ENCODE measurements around the gene ZNF783. TPM values are rescaled to one million over a fixed set of nuclear protein-coding genes. Genes with fewer than 3 reads are reported as not detected.
A peak's percentile ranks its signal among the peaks of the same experiment; 100 is the strongest.

Gene ZNF783
- total and polyA plus RNA-seq, 2 of the 8 experiments (the other 6 are each of a cell fraction or from before 2014, with no cell fraction given): 7.3 to 8.2 TPM

GRCh38 chr7:149317986-149318672 lies 56.1 kb downstream of the ZNF783 start:
- Histone ChIP-seq H3K27ac (ENCODE audit: low read depth, low read length) (no peak overlapping the region), H4K91ac (replicated peaks; ENCODE audit: insufficient read length, low read length) (no peak overlapping the region), H3K4me1 (replicated peaks in 1 of 4; ENCODE audit: control insufficient read depth in 3 of 4, insufficient read depth in 4 of 4, low read length in 3 of 4) (peaks cover 0 to 9% (median 3%) of the 10 kb centered on the region in 4 experiments; a peak in 4 of 7 replicates), H2BK5ac (ENCODE audit: low read depth, low read length) (peak overlapping the region; percentile 35; the same call in 1 of the 2 replicates), H3K4me2 (ENCODE audit: insufficient read depth in 1 of 2, low read depth in 2 of 2, low read length in 2 of 2) (no peak overlapping the region), H2BK20ac (ENCODE audit: low read length) (peak overlapping the region; percentile 96; the same call in 1 of the 2 replicates), H3K56ac (replicated peaks; ENCODE audit: insufficient read length, low read depth, low read length) (no peak overlapping the region), H4K8ac (ENCODE audit: extremely low read depth, insufficient read depth, low read length) (no peak overlapping the region), H3K79me2 (ENCODE audit: control insufficient read depth in 1 of 2, insufficient read depth in 2 of 2, low read length in 2 of 2) (no peaks in the 10 kb centered on the region), H2AK5ac (ENCODE audit: low read depth, low read length) (no peak overlapping the region), H2BK120ac (replicated peaks; ENCODE audit: low read depth, low read length) (no peak overlapping the region), H3K9me3 (ENCODE audit: insufficient read depth in 2 of 2, low read depth in 1 of 2, low read length in 1 of 2) (no peaks in the 10 kb centered on the region), H3K14ac (ENCODE audit: insufficient read length) (no peak overlapping the region), H4K5ac (ENCODE audit: insufficient read length, low read depth, low read length) (no peak overlapping the region), H2AFZ (ENCODE audit: low read length) (0 out of 2 replicates have a peak overlapping the region, but pooled peaks have one; percentile 38), H3K23me2 (ENCODE audit: low read depth, low read length) (peaks cover 3% of the 10 kb centered on the region; the same call in 1 of the 2 replicates), H2BK12ac (ENCODE audit: low read depth, low read length) (no peak overlapping the region), H3K79me1 (ENCODE audit: low read depth, low read length) (no peaks in the 10 kb centered on the region), H2BK15ac (ENCODE audit: low read length) (0 out of 2 replicates have a peak overlapping the region, but pooled peaks have one; percentile 21), H3K36me3 (ENCODE audit: control insufficient read depth in 2 of 4, insufficient read depth in 4 of 4, low read length in 3 of 4) (no peaks in the 10 kb centered on the region), H3K23ac (ENCODE audit: insufficient read length) (no peak overlapping the region), H4K20me1 (replicated peaks in 1 of 2; ENCODE audit: control insufficient read depth in 1 of 2, insufficient read depth in 2 of 2, low read length in 2 of 2) (no peaks in the 10 kb centered on the region), H3K27me3 (replicated peaks in 1 of 4; ENCODE audit: control insufficient read depth in 3 of 4, extremely low read depth in 1 of 4, insufficient read depth in 3 of 4, low read length in 3 of 4) (no peaks in the 10 kb centered on the region), H3K9ac (replicated peaks in 1 of 4; ENCODE audit: extremely low read depth in 1 of 4, low read depth in 3 of 4, low read length in 3 of 4) (no peak overlapping the region), H3K4ac (replicated peaks; ENCODE audit: insufficient read length, low read depth, low read length) (no peak overlapping the region), H3K18ac (ENCODE audit: extremely low read depth, low read length) (no peak overlapping the region), H3K4me3 (ENCODE audit: extremely low read depth in 1 of 4, insufficient read depth in 2 of 4, low read depth in 3 of 4, low read length in 4 of 4) (no peak overlapping the region)
- FAIRE-seq (peak; percentile 99), DNase-seq (ENCODE audit: low read depth in 1 of 2, low spot score in 2 of 2) (peak; percentile 38 to 81)
- ChIA-PET CTCF (ENCODE audit: partially characterized antibody) (interaction anchor here (0.6 to 4.0 kb wide), 50 partner anchors 8 to 392 kb away, joined by 3 to 34 read pairs (median 5); partner anchors contain the start of genes ZNF777 and ZNF783), POLR2A (ENCODE audit: partially characterized antibody) (interaction anchor here (0.6 to 1.5 kb wide), 7 partner anchors 8 to 1619 kb away, joined by 3 to 4 read pairs (median 3); partner anchors contain the start of gene ZNF783)
- WGBS, 2 experiments (ENCODE audit: extremely low coverage in 1 of 2, insufficient coverage in 1 of 2, insufficient read length in 1 of 2, insufficient replicate concordance in 2 of 2, low coverage in 1 of 2, low lambda C conversion rate in 2 of 2, missing lambda C conversion rate in 1 of 2): 74% methylated on average over 9 of the region's 9 CpGs; no CpG with 5 or more reads in 1 of the 2 experiments
- TF ChIP-seq HDAC2 (IDR thresholded peaks at IDR 0.05; ENCODE audit: borderline replicate concordance in 1 of 2, low read depth in 2 of 2, low read length in 2 of 2): no peak
- no peak for TF ChIP-seq KDM5A (IDR thresholded peaks at IDR 0.05; ENCODE audit: low read length)
- TF ChIP-seq SIN3A (conservative IDR thresholded peaks at IDR 0.05 in 1 of 2, IDR thresholded peaks at IDR 0.05 in 1 of 2; ENCODE audit: low read depth in 1 of 2, low read length in 2 of 2): no peak
- no peak for TF ChIP-seq POLR2A (IDR thresholded peaks at IDR 0.05; ENCODE audit: control extremely low read depth in 1 of 2, low read depth in 2 of 2, low read length in 2 of 2)
- TF ChIP-seq SRF (IDR thresholded peaks at IDR 0.05; ENCODE audit: low read depth, low read length): no peak
- no peak for TF ChIP-seq TAF1 (IDR thresholded peaks at IDR 0.05; ENCODE audit: low read depth, low read length)
- TF ChIP-seq ATF3 (IDR thresholded peaks at IDR 0.05; ENCODE audit: insufficient read depth, low read depth, low read length): no peak
- no peak for TF ChIP-seq TCF12 (IDR thresholded peaks at IDR 0.05; ENCODE audit: low read depth, low read length)

All from H1 (cell line).